HG02852 (cell line): ENCODE measurements around the gene SAA1.
"Not testable (repeated sequence)": the region's sequence is repeated elsewhere in the genome, so short reads cannot be mapped to it uniquely, and the experiment has no call there.

Source experiments
- ATAC-seq: cut with Tn5 transposase; IDR thresholded peaks from one replicate; pipeline ENCODE4 v1.9.1; 2021; ENCODE audit warnings: mild to moderate bottlenecking, moderate library complexity; ENCODE audit not compliant: unreplicated experiment

SAA1 gene

GRCh38 chr11:18254781-18255361, 11.2 kb upstream of the SAA1 start:
- ATAC-seq = no peak

GRCh38 chr11:18259259-18259658, 6.8 kb upstream of the SAA1 start:
- no peak for ATAC-seq

GRCh38 chr11:18261721-18262120, 4.3 kb upstream of the SAA1 start:
- no peak for ATAC-seq

GRCh38 chr11:18262681-18263350, 3.2 kb upstream of the SAA1 start:
- ATAC-seq = not testable (repeated sequence)

GRCh38 chr11:18264035-18264434, 2.0 kb upstream of the SAA1 start:
- ATAC-seq = peak; percentile 47

- no peak for ATAC-seq
These were observed 1.1 kb upstream of the SAA1 start for GRCh38 chr11:18264677-18265555.

GRCh38 chr11:18267335-18268133, 1.5 kb downstream of the SAA1 start:
- ATAC-seq = peak; percentile 48

GRCh38 chr11:18269252-18269651, 3.2 kb downstream of the SAA1 start:
- ATAC-seq = not testable (repeated sequence)

GRCh38 chr11:18270102-18270501, 4.0 kb downstream of the SAA1 start:
- ATAC-seq = no peak

GRCh38 chr11:18271206-18271605, 5.1 kb downstream of the SAA1 start:
- no peak for ATAC-seq

GRCh38 chr11:18277565-18278271, 11.7 kb downstream of the SAA1 start:
- no peak for ATAC-seq

GRCh38 chr11:18280438-18281045, 14.5 kb downstream of the SAA1 start:
- ATAC-seq = peak; percentile 91

- ATAC-seq = no peak
These were observed 16.6 kb downstream of the SAA1 start for GRCh38 chr11:18282626-18283025.

- no peak for ATAC-seq
These were observed 19.8 kb downstream of the SAA1 start for GRCh38 chr11:18285841-18286240.

GRCh38 chr11:18288911-18289310, 22.8 kb downstream of the SAA1 start:
- no peak for ATAC-seq

GRCh38 chr11:18294862-18295261, 28.8 kb downstream of the SAA1 start:
- peak; percentile 64 for ATAC-seq

GRCh38 chr11:18295316-18295715, 29.3 kb downstream of the SAA1 start:
- ATAC-seq = no peak

- no peak for ATAC-seq
These were observed 33.7 kb downstream of the SAA1 start for GRCh38 chr11:18299721-18300120.

GRCh38 chr11:18304745-18305144, 38.7 kb downstream of the SAA1 start:
- no peak for ATAC-seq
